PC-3 (cell line): ENCODE results near the gene NRG3.

Source experiments
- CTCF ChIP-seq: fragments of 300-600 bp; sonication (generic); conservative IDR thresholded peaks from 2 replicates; pipeline ENCODE4 v1.5.1; 2017; ENCODE audit warnings: antibody characterized with exemption, low read depth, mild to moderate bottlenecking, low read length
- EZH2 ChIP-seq: fragments of 300-600 bp; sonication (generic); IDR thresholded peaks from one replicate; pipeline ENCODE4 v1.6.1; 2017; ENCODE audit warnings: antibody characterized with exemption, mild to moderate bottlenecking, low read length; ENCODE audit not compliant: unreplicated experiment

GRCh38 chr10:82943142-82943541, 1068.1 kb downstream of the NRG3 start:
- TF ChIP-seq CTCF, result no peak
- no peak for TF ChIP-seq EZH2
